ENCODE measurements around the gene HDGFL3.

HDGFL3 gene

DNA sequence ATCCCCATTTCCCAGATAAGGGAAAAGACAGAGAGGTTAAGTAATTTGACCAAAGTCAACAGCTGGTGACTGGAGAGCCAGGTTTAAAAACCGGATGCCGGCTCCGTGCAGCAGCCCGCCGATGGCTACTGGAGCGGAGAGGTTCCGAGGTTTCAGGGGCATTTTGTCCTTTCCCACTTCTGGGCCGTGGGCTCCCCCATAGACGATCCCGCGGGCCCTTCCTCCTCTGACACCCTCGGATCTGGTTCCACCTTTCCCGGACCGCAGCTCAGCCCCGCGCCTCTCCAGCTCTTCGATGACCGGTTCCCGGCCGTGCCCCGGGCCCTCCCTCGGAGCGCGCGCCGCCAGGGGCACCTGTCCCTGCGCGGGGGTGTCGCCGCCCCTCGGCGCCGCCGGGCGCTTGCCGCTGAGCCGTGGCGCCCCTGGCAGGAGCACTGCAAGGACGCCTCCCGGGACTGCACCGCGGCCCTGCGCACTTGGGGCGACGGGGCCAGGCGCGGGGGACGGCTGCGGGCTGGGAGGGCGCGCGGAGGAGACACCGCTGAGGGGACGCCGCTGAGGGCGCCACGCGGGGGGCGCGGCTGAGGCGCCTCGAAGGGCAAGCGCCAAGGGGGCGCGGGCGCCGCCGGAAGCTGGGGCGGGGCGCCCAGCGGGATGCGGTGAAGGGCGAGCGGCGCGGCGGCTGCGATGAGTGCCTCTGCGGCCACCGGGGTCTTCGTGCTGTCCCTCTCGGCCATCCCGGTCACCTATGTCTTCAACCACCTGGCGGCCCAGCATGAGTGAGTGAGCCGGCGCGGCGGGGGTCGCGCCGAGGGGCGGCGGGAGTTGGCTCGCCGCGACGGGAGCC lies 100.4 kb downstream of the HDGFL3 start, which contains the start of gene TM6SF1:
TSS of gene TM6SF1 (plus strand) at position 652 of the 847 bp plus-strand sequence. CDS start at position 688, 36 bp downstream.
- H3K4me3 ChIP-seq (ENCODE audit: low read depth, low read length) = peak within 1 kb of the TSS; percentile 49
- no peak for TF ChIP-seq CTCF (IDR thresholded peaks at IDR 0.05; ENCODE audit: borderline replicate concordance, insufficient read depth, low read depth, low read length)

- TF ChIP-seq CTCF (IDR thresholded peaks at IDR 0.05; ENCODE audit: borderline replicate concordance, insufficient read depth, low read depth, low read length) = no peak
- no peak overlapping the region for H3K4me3 ChIP-seq (ENCODE audit: low read depth, low read length)
Measured at GRCh38 chr15:83105440-83105839, 102.2 kb downstream of the HDGFL3 start.

DNA sequence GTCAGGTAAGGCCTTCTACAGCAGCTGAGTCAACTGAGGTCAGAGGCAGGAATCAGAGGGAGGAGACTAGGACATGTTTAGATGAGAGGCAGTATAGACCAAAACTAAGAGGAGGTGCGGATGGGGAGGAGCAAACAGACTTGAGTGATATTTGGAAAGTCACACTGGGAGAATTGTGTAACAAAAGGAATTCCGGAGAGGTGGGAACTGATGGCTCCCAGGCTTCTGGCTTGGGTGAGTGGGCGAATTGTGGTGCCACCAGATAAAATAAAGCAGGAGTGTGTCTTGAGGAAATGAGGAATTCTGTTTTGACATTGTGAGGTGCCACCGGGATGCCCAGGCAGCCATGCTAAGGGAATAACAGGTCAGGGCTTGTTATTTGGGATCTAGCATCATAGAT lies 103.5 kb downstream of the HDGFL3 start:
- TF ChIP-seq CTCF (IDR thresholded peaks at IDR 0.05; ENCODE audit: borderline replicate concordance, insufficient read depth, low read depth, low read length) = no peak
- no peak overlapping the region for H3K4me3 ChIP-seq (ENCODE audit: low read depth, low read length)

- no peak for TF ChIP-seq CTCF (IDR thresholded peaks at IDR 0.05; ENCODE audit: borderline replicate concordance, insufficient read depth, low read depth, low read length)
- H3K4me3 ChIP-seq (ENCODE audit: low read depth, low read length) = no peak overlapping the region
Measured at GRCh38 chr15:83102346-83102745, 105.3 kb downstream of the HDGFL3 start.

DNA sequence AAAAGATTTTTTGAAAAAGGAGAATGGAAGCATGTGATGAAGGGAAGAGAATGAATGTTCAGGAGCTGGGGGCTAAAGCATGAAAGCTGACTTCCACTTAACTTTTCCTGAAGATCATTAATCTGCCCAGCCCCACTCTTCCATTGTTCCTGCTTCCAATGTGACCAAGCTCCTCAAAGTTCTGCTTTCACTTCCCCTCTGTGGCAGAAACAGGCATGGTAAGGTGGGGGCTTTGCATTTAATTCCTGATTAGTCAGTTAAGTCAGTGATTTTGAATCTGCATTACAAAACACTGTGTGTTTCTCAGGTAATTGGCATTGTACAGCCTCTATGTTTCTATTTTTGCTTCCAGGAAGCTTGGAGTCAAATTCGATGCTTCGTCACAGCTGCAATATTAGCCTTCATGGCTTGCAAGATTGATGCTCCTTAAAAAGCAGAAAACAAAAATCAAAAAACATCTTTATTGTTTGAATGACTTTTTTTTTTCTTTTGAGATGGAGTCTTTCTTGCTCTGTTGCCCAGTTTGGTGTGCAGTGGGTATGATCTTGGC lies 107.5 kb downstream of the HDGFL3 start:
- no peak for TF ChIP-seq CTCF (IDR thresholded peaks at IDR 0.05; ENCODE audit: borderline replicate concordance, insufficient read depth, low read depth, low read length)
- H3K4me3 ChIP-seq (ENCODE audit: low read depth, low read length) = no peak overlapping the region

- TF ChIP-seq CTCF (IDR thresholded peaks at IDR 0.05; ENCODE audit: borderline replicate concordance, insufficient read depth, low read depth, low read length) = no peak
- no peak overlapping the region for H3K4me3 ChIP-seq (ENCODE audit: low read depth, low read length)
Measured at GRCh38 chr15:83099290-83099689, 108.3 kb downstream of the HDGFL3 start.

DNA sequence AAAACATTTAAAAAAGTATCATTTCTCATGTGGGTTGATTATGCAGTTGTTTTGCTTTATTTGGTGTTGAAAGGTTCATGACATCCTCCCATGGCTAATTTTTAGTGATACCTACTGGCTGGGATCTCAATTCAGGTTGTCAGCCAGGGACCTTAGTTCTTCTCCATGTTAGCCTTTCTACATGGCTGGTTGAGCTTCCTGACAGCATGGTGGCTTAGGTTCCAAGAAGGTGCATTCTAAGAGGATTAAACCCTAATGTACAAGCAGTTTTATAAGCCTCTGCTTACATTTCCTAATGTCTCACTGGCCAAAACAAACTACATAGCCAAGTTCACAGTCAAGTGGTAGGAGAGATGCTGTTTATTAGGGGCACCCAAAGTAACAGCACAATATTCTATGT lies 109.5 kb downstream of the HDGFL3 start:
- no peak for TF ChIP-seq CTCF (IDR thresholded peaks at IDR 0.05; ENCODE audit: borderline replicate concordance, insufficient read depth, low read depth, low read length)
- H3K4me3 ChIP-seq (ENCODE audit: low read depth, low read length) = no peak overlapping the region

Measured in GM12875 (cell line).